Activated T-cell treated with anti-CD3 and anti-CD28 coated beads for 4 hours (primary cell): Measurements from ENCODE around the gene CDK16.
"Not testable (repeated sequence)": the region's sequence is repeated elsewhere in the genome, so short reads cannot be mapped to it uniquely, and the experiment has no call there.

Source experiments
- DNase-seq: peaks from one replicate; pipeline ENCODE4 v3.0.0-alpha.2; 2020

The CDK16 gene

GRCh38 chrX:47257620-47258019 is 39.1 kb downstream of the CDK16 start:
- DNase-seq, result not testable (repeated sequence)

DNA sequence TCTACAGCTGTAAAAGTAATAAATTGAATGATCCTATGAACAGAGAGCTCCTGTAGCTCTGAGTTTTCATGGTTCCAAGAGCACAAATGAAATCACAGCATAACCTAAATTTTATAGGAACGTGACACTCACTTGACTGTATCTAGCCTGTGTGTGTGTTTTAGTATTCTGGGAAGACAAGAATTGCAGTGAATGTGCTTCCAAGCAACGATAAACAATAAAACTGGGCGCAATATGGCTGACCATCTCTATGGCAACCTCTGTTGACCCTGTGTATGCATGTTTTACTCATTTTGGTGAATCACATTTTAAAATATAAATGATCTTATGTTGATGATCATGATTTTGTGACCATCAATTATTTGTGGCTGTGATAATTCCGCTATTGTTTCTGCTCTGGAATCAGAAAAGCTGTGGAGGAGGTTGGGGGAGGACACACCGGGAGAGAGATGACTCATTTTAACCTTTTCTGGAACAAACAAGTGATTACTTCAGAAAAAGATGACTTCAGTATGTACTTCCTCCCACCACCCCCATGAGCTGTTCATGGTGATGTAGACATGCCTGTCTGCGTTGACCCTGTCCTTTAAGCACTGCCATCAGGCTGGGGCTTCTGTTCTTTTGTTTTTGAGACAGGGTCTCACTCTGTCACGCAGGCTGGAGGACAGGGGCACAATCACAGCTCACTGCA is 46.1 kb downstream of the CDK16 start:
- no peak for DNase-seq

GRCh38 chrX:47266643-47267042 is 48.2 kb downstream of the CDK16 start:
- DNase-seq, result no peak

- no peak for DNase-seq
These were observed 53.5 kb downstream of the CDK16 start for GRCh38 chrX:47272013-47272408.

GRCh38 chrX:47273011-47273730 is 54.7 kb downstream of the CDK16 start:
- DNase-seq, result no peak

DNA sequence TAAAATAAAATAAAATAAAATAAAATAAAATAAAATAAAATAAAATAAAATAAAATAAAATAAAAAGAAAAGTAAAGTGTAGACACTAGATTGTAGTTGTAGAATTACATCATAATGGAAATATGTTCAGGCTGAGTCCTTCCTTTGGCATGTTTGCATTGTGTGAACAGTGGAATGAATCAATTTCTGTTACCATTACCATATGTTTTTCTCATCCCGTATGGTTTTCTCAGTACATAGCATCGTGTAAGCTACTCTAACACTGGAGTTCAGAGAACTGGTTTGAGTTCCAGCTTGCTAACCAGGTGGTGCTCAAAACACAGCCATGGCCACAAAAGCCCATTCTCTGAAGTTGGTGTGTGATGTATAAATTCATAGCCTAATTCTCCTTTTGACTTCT is 60.2 kb downstream of the CDK16 start:
- no peak for DNase-seq
